HCT116 (cell line): ENCODE data around the gene UBQLN4. TPM values are rescaled to one million over a fixed set of nuclear protein-coding genes. Genes with fewer than 3 reads are reported as not detected.

ENCODE experiments used
- ATAC-seq: fragments of 200-7000 bp; cut with Tn5 transposase; 2 replicates; pipeline ENCODE4 v1.9.1; 2020; ENCODE audit warnings: mild to moderate bottlenecking, moderate library complexity
- BruUV-seq: library from RNA; stranded (reverse); fragments of 400-500 nt; replicated peaks from 2 replicates; lab custom pipeline; 2021; lab: Mats Ljungman, UMichigan
- CTCF ChIA-PET: fragments of 300-600 bp; sonication (Branson Sonifier 250); formaldehyde crosslinking; loops from one replicate; lab custom pipeline; 2021; ENCODE audit warnings: antibody characterized with exemption; lab: Charles Lee
- POLR2A ChIA-PET: fragments of 300-600, 350-600 bp; sonication (Branson Sonifier 250); formaldehyde crosslinking; loops from one replicate; lab custom pipeline; 2021; ENCODE audit warnings: antibody characterized with exemption; lab: Charles Lee
- RAD21 ChIA-PET, 2 experiments: fragments of 300-600 bp; sonication (Branson Sonifier 250); formaldehyde crosslinking; loops; one replicate each; lab custom pipeline; 2023; ENCODE audit warnings: low total read pairs in 2 of 2; ENCODE audit not compliant: uncharacterized antibody in 2 of 2, unreplicated experiment in 2 of 2, low non-redundant PET in 1 of 2; lab: Charles Lee
- DNase-seq: peaks from one replicate; pipeline ENCODE4 v3.0.0-alpha.2; 2010; ENCODE audit warnings: low read depth, low spot score
- H2AFZ ChIP-seq: fragments of 200-600 bp; shearing (Covaris generic), sonication (generic); 2 replicates; pipeline ENCODE4 v1.6.1; 2017; ENCODE audit warnings: low read depth, mixed run types, mixed read lengths, antibody characterized with exemption, low read length; ENCODE audit not compliant: poor library complexity, severe bottlenecking
- H3K27ac ChIP-seq: 2 replicates; pipeline ENCODE4 v1.5.1; 2012; ENCODE audit warnings: low read depth, low read length
- H3K27me3 ChIP-seq: fragments of 200-600 bp; sonication (generic); 2 replicates; pipeline ENCODE4 v1.6.1; 2016; ENCODE audit warnings: mixed run types, low read length, mixed read lengths; ENCODE audit not compliant: insufficient read depth
- H3K36me3 ChIP-seq, 2 experiments: fragments of 200-500 bp in 1 of 2; fragments of 200-600 bp in 1 of 2; sonication (Bioruptor generic) in 1 of 2; sonication (generic) in 1 of 2; 2 replicates each; pipeline versions ENCODE4 v1.5.1 to v1.6.1; 2014 to 2016; ENCODE audit warnings: low read length in 2 of 2, inconsistent platforms in 1 of 2, mixed read lengths in 1 of 2, mixed run types in 1 of 2; ENCODE audit not compliant: insufficient read depth in 2 of 2, control insufficient read depth in 1 of 2
- H3K4me1 ChIP-seq, 2 experiments: fragments of 200-600 bp in 1 of 2; sonication (generic) in 1 of 2; 2 replicates each; pipeline versions ENCODE4 v1.5.1 to v1.6.1; 2012 to 2017; ENCODE audit warnings: low read length in 2 of 2, inconsistent platforms in 1 of 2, mild to moderate bottlenecking in 1 of 2, mixed read lengths in 1 of 2, mixed run types in 1 of 2, moderate library complexity in 1 of 2; ENCODE audit not compliant: insufficient read depth in 2 of 2, control insufficient read depth in 1 of 2
- H3K4me2 ChIP-seq: fragments of 200-600 bp; sonication (generic); 2 replicates; pipeline ENCODE4 v1.6.1; 2017; ENCODE audit warnings: mixed run types, low read length, mixed read lengths
- H3K4me3 ChIP-seq, 2 experiments: fragments of 200-600 bp in 1 of 2; sonication (generic) in 1 of 2; replicated peaks in 1 of 2; 2 replicates each; pipeline ENCODE4 v1.5.1; 2011 to 2016; ENCODE audit warnings: low read length in 2 of 2, control low read depth in 1 of 2, low read depth in 1 of 2, mild to moderate bottlenecking in 1 of 2, mixed read lengths in 1 of 2, mixed run types in 1 of 2
- H3K79me2 ChIP-seq: fragments of 200-600 bp; sonication (generic); 2 replicates; pipeline ENCODE4 v1.6.1; 2017; ENCODE audit warnings: mild to moderate bottlenecking, mixed run types, low read length, moderate library complexity, mixed read lengths; ENCODE audit not compliant: insufficient read depth
- H3K9ac ChIP-seq: fragments of 200-600 bp; sonication (generic); 2 replicates; pipeline ENCODE4 v1.6.1; 2016; ENCODE audit warnings: low read length, mixed read lengths
- H3K9me2 ChIP-seq: fragments of 200-600 bp; sonication (generic), shearing (Covaris generic); 2 replicates; pipeline ENCODE4 v1.6.1; 2017; ENCODE audit warnings: mixed run types, mild to moderate bottlenecking, moderate library complexity; ENCODE audit not compliant: insufficient read depth
- H3K9me3 ChIP-seq, 2 experiments: fragments of 200-500 bp in 1 of 2; fragments of 200-600 bp in 1 of 2; sonication (Bioruptor generic) in 1 of 2; sonication (generic) in 1 of 2; 2 replicates each; pipeline ENCODE4 v1.6.1; 2014 to 2017; ENCODE audit warnings: low read length in 2 of 2, mixed read lengths in 2 of 2, inconsistent platforms in 1 of 2, low read depth in 1 of 2, mild to moderate bottlenecking in 1 of 2, mixed run types in 1 of 2, moderate library complexity in 1 of 2; ENCODE audit not compliant: control insufficient read depth in 1 of 2, insufficient read depth in 1 of 2
- H4K20me1 ChIP-seq: fragments of 200-600 bp; sonication (generic), shearing (Covaris generic); 2 replicates; pipeline ENCODE4 v1.6.1; 2017; ENCODE audit warnings: mixed run types, mild to moderate bottlenecking, moderate library complexity; ENCODE audit not compliant: insufficient read depth
- ATF3 ChIP-seq: IDR thresholded peaks from 2 replicates; pipeline ENCODE4 v1.6.1; 2012
- CBX3 ChIP-seq: IDR thresholded peaks from 2 replicates; pipeline ENCODE4 v1.6.1; 2012; ENCODE audit warnings: low read depth
- CEBPB ChIP-seq: IDR thresholded peaks from 2 replicates; pipeline ENCODE4 v1.6.1; 2012; ENCODE audit warnings: low read depth
- EZH2phosphoT487 ChIP-seq: fragments of 200-600 bp; IDR thresholded peaks from 2 replicates; pipeline ENCODE4 v1.6.1; 2018; ENCODE audit warnings: antibody characterized with exemption, borderline replicate concordance
- MAX ChIP-seq: IDR thresholded peaks from 2 replicates; pipeline ENCODE4 v1.6.1; 2012
- POLR2A ChIP-seq: IDR thresholded peaks from 2 replicates; pipeline ENCODE4 v1.7.0; 2011; ENCODE audit warnings: borderline replicate concordance; ENCODE audit not compliant: insufficient read depth, insufficient read length; ENCODE audit errors: extremely low read depth
- POLR2AphosphoS5 ChIP-seq: IDR thresholded peaks from 2 replicates; pipeline ENCODE4 v1.6.1; 2011; ENCODE audit warnings: mild to moderate bottlenecking, low read depth, low read length, moderate library complexity
- REST ChIP-seq: IDR thresholded peaks from 2 replicates; pipeline ENCODE4 v1.6.1; 2012; ENCODE audit warnings: low read depth
- SP1 ChIP-seq: IDR thresholded peaks from 2 replicates; pipeline ENCODE4 v1.6.1; 2012; ENCODE audit warnings: low read depth
- YY1 ChIP-seq: IDR thresholded peaks from 2 replicates; pipeline ENCODE4 v1.6.1; 2011; ENCODE audit warnings: low read length, low read depth, moderate library complexity, mild to moderate bottlenecking; ENCODE audit not compliant: insufficient replicate concordance; ENCODE audit errors: extremely low read depth
- ZFX ChIP-seq: fragments of 450-650 bp; IDR thresholded peaks from 2 replicates; pipeline ENCODE4 v1.6.1; 2017
- intact Hi-C: fragments of 100-400 bp; cut with micrococcal nuclease; formaldehyde crosslinking; loops from 2 replicates; pipeline ENCODE4 v1.10.0; 2022
- total RNA-seq: library from RNA; stranded (reverse); gene quantifications from one replicate; pipeline ENCODE4 v1.2.1, GENCODE V29; 2021; ENCODE audit not compliant: unreplicated experiment

UBQLN4 gene
- total RNA-seq, 1 experiment from 2014 or later, result 68.4 TPM

- RAD21 ChIA-PET, result interaction anchor here in 1 of 2 experiments (1.4 kb wide), 1 partner anchor 121 kb away, joined by 3 read pairs; the partner anchor contains the start of gene RXFP4
- peaks cover 59% of the 10 kb centered on the region for H3K79me2 ChIP-seq
Measured at GRCh38 chr1:156062189-156062588, 8.6 kb upstream of the UBQLN4 start.

GRCh38 chr1:156060937-156061636 lies 7.5 kb upstream of the UBQLN4 start, which contains the start of gene RAB25:
Gene RAB25 (plus strand): TSS chr1:156061160. CDS start chr1:156061401, 241 bp downstream.
- RAD21 ChIA-PET, result interaction anchor here in 1 of 2 experiments (1.4 kb wide), 1 partner anchor 120 kb away, joined by 3 read pairs; the partner anchor contains the start of gene RXFP4
- intact Hi-C loops, result loop anchor here (10.0 kb wide), 1 partner anchor 56 kb away; no protein-coding TSS in a partner anchor

More at GRCh38 chr1:156062189-156062588, 8.6 kb upstream of the UBQLN4 start:
- POLR2A ChIA-PET, result no interaction called here
- peaks cover 6 to 11% of the 10 kb centered on the region in 2 experiments; a peak in 2 of 4 replicates for H3K36me3 ChIP-seq
- no peaks in the 10 kb centered on the region for H3K9me3 ChIP-seq
- DNase-seq, result no peak
- peak overlapping the region; percentile 72 for H3K4me2 ChIP-seq
- peak overlapping the region; percentile 74 to 92 for H3K4me3 ChIP-seq
- TF ChIP-seq CBX3 (no peak), CEBPB (no peak), ATF3 (no peak), EZH2phosphoT487 (no peak)
- TF ChIP-seq, all 23 proteins: peak for 0
- Histone ChIP-seq H3K9ac (peak overlapping the region; percentile 71), H3K27me3 (no peaks in the 10 kb centered on the region), H3K4me1 (peaks cover 0 to 12% of the 10 kb centered on the region in 2 experiments; a peak in 1 of 4 replicates), H3K9me2 (no peaks in the 10 kb centered on the region), H4K20me1 (no peaks in the 10 kb centered on the region), H3K27ac (peak overlapping the region; percentile 84), H2AFZ (no peak overlapping the region)
- no peak for ATAC-seq
- BruUV-seq, result no TSS peak
- intact Hi-C loops, result loop anchor here (10.0 kb wide), 1 partner anchor 57 kb away; no protein-coding TSS in a partner anchor
- CTCF ChIA-PET, result no interaction called here

More at GRCh38 chr1:156060937-156061636, 7.5 kb upstream of the UBQLN4 start, which contains the start of gene RAB25:
- TF ChIP-seq SP1 (no peak), EZH2phosphoT487 (no peak), POLR2A (peak; percentile 81), MAX (no peak), YY1 (peak; percentile 64), POLR2AphosphoS5 (peak; percentile 95), ZFX (peak; percentile 59; the same call in 1 of the 2 replicates), REST (no peak)
- H3K9ac ChIP-seq, result peak within 1 kb of the TSS; percentile 71
- H4K20me1 ChIP-seq, result no peaks in the 10 kb centered on the region
- no peaks in the 10 kb centered on the region for H3K9me2 ChIP-seq
- no peaks in the 10 kb centered on the region for H3K27me3 ChIP-seq
- no peaks in the 10 kb centered on the region for H3K9me3 ChIP-seq
- peak within 1 kb of the TSS; percentile 51 for H2AFZ ChIP-seq
- peak within 1 kb of the TSS; percentile 72 for H3K4me2 ChIP-seq
- H3K79me2 ChIP-seq, result peaks cover 49% of the 10 kb centered on the region
- peak within 1 kb of the TSS; percentile 74 to 92 for H3K4me3 ChIP-seq
- H3K36me3 ChIP-seq, result peaks cover 3 to 11% of the 10 kb centered on the region in 2 experiments; a peak in 2 of 4 replicates
- ATAC-seq (peak; percentile 94), DNase-seq (peak; percentile 83)
- POLR2A ChIA-PET, result interaction anchor here (0.6 to 1.2 kb wide), 3 partner anchors 53 to 120 kb away, joined by 3 to 4 read pairs (median 3); no protein-coding TSS in a partner anchor
- peaks cover 0 to 16% of the 10 kb centered on the region in 2 experiments; a peak in 1 of 4 replicates for H3K4me1 ChIP-seq
- H3K27ac ChIP-seq, result peak within 1 kb of the TSS; percentile 84
- CTCF ChIA-PET, result interaction anchor here (0.8 to 1.2 kb wide), 4 partner anchors 12 to 123 kb away, joined by 3 to 7 read pairs (median 5); no protein-coding TSS in a partner anchor
- BruUV-seq, result TSS peak; percentile 71
